ENCODE measurements around the gene CERKL.

Gene CERKL

DNA sequence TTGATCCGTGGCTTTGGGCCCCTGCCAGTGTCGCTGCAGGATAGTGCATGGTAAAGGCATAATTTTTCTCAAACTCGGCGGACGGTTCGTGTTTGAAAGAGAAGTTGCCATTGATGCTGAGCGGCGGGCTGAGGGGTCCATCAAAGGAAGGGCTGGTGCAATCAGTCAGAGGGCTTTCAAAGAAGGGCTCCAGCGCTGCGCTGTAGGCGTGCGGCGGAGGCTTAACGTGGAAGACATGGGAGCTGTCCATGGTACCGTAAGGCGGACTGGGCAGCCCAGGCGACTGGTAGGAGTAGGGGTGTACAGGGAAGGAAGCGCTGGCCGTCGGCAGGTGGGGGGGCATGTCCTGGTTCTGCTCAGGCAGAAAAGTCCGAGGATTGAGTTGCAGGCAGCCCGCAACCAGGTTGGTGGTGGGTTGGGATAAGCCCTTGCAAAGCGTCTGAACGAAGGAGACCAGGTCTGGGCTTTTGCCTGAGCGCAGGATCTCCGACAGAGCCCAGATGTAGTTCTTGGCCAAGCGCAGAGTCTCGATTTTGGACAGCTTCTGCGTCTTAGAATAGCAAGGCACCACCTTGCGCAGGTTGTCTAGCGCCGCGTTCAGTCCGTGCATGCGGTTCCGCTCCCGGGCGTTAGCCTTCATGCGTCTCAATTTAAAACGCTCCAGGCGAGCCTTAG, 21.1 kb upstream of the CERKL start:
- DNase-seq = peak; percentile 54

DNA sequence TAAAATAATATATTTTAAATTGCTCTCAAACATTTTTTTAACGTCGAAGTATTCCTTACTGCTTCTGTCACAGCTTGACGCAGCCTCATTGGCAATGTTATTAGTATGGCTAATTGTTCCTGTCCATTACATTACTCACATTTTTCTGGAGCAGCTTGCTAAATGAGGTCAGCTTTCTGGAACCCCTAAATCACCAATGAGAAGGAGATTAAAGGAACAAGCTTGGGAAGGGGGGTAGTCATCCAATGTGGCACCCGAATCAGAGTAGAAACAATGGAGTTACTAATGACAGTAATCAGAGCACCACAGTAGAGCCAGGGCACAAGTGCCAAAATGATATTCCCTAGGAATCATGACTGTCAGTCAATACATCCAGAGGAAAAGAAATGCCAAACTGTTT, 18.3 kb upstream of the CERKL start:
- DNase-seq = no peak

DNA sequence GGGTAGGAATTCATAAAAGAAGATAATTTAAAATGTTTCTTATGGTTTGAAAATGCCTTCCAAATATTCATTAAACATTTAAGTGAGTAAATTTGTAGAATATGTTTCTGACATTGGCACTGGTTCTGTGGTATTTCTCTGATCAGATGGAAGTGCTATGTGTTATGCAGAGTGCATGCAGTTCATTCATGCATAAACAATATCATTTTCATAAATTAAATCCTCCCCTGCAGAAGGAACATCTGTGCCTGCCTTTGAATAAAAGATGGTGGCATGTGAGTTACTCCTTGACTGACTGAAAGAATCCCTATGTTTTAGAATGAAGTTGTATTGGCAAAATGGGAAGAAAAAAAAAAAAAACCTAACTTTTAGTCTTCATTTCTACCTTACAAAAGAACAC, 17.6 kb upstream of the CERKL start:
- no peak for DNase-seq

DNA sequence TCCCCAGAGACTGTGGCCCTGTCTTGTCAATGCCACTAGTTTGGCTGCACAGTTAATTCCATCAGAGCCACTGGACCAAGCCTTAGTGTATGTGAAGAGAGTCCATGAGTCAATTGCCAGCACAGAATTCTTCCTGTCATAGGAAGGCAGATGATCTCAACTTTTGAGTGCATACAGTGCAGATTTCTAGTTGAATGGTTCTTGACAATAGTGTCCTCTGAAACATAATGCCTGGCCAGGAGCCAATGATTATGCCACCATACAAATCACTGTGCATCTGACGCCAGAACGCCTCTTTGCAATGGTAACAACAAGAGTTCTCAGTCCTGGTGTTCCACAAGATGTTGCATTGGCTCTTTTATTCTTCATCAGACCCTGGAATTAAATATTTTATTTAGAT, 16.3 kb upstream of the CERKL start:
- DNase-seq = no peak

DNA sequence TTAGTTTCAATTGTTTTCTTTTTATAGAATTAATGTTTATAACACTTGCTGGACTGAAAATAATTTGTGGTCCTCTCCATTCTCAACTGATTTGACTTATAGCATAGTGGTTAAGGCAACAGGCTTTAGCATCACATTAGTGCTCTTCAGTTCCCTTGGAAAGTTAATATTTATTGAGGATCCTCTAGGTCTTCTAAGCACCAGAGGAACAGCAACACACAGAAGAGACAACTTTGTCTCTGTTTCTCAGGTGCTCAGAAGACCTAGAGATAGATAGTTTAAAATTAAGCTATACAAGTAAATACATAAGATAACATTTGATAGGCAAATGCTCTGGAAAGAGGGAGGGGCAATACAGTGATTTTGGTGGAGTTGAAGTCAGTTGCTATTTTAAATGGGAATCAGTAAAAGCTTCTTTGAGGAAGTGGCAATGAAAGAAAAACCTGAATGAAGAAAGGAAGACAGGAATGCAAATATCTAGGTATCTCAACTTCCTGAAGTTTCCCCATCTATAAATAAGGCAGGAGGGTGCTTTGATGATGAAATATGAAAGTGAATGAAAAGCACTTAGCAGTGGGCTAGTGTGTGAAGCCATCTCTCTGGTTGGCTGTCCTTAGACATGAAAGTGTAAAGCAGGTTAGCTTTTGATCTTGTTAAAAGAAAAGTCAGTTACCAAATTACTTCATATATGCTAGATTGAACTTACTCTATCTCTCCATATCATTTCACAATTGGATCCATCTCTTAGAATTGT, 15.5 kb upstream of the CERKL start:
- no peak for DNase-seq

DNA sequence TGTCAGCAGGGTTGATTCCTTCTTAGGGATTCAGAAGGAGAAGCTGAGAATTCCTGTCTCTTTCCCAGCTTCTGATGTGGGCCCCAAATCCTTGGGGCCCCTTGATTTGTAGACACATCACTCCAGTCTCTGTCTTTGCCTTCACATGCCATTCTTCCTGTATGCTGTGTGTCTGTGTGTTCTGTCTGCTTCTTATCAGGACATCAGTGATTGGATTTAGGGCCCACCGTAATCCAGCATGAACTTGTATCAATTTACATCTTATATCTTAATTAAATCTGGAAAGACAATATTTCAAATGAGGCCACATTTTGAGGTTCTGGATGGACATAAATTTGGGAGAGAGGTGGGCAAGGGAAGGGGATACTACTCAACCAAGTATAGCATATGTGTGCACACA, 13.7 kb upstream of the CERKL start:
- DNase-seq = no peak

DNA sequence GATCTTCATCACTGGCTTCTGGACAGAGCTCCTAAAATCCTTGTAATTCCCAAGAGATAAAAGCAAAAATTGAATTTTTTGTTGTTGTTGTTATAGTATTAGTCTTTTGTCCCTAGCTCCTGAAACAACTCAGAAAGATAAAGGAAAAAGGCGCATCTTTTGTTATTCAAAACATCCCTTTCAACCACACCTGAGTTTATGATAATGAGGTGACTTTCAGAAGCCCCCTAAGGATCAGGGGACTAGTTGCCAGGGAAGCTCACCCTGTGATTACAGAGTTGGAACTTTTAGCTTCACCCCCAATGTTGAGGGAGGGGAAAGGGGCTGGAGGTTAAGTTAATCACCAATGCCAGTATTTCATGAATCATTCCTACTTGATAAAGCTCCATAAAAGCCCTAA, 10.3 kb upstream of the CERKL start:
- DNase-seq = no peak

DNA sequence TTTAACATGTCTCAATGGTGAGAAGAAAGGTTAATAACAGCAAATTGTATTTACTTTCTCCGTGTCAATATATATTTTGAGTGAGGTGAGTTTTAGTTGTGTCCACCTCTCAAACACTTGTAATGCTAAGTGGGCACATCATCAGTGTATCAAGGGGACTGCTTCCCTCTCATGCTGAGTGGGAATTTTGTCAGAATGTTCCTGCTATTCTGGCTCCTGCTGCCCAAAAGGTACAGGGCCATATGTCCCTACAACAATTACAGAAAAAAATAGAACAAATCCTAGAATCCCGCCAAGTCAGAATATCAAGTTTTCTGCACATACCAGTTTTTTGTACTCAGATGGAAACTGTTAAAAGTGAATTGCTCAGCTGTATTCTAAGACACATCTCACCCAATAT, 5.4 kb upstream of the CERKL start:
- no peak for DNase-seq

DNA sequence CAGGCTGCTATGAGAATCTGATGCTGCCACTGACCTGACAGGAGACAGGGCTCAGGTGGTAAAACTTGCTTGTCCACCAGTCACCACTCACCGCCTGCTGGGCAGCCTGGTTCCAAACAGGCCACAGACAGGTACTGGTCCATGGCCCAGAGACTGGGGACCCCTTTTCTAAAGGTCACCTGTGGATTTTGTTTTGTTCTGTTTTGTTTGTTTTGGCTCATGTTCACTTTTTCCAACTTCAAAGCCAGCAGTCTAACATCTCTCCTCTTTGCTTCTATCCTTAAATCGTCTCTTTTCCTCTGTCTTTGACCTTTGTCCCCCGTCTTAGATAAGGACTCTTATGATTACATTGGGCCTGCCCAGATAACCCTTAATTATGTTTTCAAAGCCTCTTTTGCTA, 3.3 kb upstream of the CERKL start:
- DNase-seq = no peak

DNA sequence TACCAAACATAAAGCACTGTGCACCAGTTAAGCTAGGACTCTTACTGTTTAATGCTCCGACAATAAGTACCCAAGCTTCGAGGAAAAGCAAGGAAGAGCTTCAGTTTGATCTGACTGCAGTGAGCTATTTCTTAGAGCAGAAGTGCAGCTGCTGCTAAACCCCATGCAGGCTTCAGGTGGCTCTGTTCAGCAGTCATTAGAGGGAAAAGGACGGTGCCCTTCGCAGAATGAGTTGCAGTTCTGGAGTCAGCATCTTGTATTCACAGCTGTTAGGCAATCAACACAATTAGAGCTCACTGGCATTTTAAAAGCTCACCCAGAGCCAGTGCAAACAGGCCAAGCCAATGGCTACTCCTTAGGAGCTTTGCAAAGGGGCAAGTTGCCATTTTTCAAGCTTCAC, 1.5 kb upstream of the CERKL start:
- no peak for DNase-seq

DNA sequence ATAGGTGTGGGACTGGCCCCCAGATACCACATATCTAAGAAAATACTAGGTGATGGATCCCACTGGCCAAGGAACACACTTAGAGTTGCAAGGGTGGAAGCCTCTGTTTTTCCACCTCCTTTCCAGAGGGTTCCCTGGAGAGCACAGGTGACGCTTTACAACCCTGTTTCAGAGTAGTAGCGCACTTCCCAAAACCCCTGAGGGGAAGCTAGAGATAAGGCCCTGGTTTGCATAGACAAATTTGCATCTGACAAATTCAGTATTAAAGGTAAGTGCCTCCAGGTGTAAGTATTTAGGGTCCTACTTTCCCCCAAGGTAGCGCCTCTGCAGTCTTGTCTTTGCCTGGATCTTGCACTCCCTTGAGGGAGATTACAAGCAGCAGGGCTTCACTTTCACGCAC, 474 bp upstream of the CERKL start:
- no peak for DNase-seq

DNA sequence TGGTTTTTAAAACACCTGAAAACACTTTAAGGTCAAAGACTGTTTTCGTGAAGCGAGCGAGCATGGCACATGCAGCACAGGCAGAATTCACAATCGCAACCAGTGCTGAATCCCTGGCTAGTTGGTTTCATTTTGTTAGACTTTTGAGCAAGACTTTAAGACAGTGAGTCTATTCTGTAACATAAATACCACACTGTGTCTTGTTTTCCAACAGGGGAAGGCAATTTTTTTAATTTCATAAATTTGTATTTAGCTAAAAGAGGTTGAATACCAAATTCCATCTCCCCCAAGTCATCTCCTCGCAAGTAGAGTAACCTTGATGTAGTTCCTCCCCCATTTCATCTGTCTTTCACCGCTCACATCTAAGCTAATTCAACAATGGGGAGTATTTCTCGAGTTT, 1.4 kb downstream of the CERKL start:
- no peak for DNase-seq

DNA sequence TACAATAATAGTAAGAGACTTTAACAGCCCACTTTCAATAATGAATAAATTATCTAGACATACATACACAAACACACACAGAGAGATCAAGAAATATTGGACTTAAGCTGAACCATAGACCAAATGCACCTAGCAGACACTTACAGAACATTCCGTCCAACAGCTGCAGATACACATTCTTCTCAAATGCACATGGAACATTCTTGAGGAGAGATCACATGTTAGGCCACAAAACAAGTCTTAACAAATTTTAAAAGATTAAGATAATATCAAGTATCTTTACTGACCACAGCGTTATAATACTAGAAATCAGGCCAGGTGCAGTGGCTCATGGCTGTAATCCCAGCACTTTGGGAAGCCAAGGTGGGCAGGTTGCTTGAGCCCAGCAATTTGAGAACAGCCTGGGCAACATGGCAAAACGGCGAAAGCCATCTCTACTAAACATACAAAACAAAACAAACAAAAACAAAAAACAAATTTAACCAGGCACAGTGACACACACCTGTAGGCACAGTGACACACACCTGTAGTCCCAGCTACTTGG, 7.4 kb downstream of the CERKL start:
- DNase-seq = no peak

DNA sequence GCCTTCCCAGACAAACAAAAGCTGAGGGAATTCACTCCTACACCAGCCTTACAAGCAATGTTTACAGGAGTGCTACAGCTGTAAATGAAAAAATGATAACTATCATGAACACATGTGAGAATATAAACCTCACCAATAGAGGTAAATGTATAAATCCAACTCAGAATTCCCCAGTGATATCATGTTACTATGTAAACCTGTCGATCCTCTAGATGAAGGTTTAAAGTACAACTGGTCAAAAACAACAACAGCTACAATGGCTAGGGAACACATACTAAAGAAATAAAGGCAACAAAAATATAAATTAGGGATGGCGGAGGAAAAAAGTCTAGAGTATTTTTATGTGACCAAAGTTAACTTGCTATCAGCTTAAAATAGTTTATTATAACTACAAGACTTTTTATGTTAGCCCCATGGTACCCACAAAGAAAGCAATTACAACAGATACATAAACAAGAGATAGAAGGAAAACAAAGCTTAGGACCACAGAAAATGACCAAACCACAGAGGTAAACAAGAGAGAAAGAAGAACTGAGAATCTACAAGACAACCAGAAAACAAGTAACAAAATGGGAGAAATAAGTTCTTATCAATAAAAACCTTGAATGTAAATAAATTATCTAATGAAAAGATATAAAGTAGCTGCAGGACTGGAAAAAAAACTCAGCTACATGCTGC, 8.3 kb downstream of the CERKL start:
- DNase-seq = no peak

DNA sequence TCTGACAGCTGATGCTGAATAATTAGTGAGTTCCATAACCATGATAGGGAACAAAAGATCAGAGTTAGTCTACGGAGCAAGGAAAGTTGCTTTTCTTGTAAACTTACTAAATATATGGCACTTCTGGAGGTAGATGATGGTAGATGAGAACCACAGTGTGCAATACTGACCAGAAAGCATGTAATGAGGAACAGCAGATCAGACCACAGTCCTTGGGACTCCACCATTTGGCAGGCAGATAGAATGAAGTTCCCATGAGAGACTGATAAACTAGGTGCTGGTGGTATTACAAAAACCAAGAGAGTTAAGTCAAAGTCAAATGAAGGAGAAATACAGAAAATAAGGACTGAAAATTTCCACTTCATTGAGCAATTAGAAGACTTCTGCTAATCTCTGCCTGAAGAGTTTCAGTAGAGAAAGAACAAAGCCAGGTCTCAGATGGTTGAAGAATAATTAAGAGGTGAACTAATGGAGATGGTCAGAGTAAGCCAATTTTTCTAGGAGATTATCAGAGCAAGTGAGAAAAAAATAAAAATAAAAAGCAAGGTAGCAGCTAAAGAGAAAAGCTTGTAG, 10.4 kb downstream of the CERKL start:
- no peak for DNase-seq

DNA sequence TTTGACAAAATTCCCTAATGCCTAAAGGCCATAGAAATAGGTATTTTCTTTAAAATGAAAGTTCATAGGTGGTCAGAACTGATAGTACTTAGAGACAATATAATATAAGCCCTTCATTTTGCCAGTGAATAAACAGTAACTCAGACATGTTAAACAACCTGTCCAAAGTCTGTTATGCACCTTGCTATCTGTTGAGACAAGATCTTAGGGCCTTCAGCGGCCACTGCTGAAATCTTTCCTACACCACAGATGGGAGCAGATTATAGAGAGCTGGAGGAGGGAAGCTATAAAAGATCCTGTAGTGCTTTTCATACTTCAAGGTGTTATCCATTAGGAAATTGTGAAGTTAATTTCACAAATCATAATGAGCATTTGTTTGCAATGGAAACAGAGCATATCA, 13.8 kb downstream of the CERKL start:
- no peak for DNase-seq

DNA sequence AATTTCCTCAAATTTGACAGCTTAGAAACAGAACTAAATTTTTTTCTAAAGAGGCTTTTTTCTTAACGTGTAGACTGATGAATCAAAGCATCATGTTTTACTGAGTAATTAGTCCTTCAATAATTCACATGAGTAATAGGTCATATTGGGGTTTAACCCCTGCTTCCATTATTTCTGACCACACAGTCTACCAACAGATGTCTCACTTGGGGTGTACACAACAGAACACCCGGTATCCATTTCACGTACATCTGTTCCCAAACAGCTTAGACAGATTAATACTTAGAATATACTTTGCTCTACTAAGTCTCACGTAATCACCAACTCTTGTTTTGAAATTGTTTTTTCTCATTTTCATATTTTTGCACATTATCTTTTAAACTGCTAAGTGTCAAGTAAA, 14.8 kb downstream of the CERKL start:
- no peak for DNase-seq

DNA sequence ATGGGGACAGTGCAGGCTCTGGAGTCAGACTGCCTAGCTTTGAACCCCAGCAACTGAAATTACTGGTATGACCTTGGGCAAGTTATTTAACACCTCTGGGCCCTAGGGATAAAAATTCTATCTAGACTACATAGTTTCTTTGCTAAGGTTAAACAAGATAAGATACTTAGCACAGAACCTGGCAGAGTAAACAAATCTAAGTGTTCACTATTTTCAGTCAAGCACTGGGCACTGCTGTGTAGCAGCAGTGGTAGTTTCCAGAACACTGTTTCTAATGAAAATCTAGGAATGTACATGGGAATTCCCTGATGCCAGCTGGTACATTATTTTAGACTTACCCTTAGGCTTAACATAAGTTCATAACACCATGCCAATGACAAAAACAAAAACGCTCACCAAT, 17.2 kb downstream of the CERKL start:
- DNase-seq = no peak

DNA sequence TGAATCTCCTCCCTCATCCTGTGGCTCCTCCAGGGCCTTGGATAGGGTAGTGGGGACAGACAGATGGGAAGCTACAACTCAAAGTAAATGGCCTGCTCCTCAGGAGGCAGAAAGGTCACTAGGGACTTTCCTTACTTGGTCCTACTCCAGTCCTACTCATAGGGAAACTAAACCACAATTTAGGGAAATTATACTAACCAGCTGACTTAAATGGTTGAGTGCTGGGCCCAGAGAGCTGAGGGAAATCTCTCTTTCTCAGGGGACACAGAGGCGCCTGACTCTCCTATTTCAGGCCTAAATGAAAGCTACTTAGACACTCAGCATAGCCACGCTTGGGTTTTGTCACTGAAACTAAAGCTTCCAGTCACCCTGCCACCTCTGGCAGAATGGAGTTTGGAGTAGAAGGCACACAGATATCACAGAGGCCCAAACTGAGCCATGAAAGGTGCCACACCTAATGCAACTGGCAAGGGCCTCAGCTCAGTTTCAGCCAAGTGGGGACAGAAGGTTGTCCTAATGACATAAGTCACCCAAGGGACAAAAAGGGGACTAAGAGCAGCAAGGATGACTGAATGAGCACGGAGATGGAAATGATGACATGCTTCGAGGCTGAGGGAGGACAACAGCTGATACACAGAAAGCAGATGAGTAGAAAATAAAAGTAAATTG, 24.0 kb downstream of the CERKL start:
- no peak for DNase-seq

DNA sequence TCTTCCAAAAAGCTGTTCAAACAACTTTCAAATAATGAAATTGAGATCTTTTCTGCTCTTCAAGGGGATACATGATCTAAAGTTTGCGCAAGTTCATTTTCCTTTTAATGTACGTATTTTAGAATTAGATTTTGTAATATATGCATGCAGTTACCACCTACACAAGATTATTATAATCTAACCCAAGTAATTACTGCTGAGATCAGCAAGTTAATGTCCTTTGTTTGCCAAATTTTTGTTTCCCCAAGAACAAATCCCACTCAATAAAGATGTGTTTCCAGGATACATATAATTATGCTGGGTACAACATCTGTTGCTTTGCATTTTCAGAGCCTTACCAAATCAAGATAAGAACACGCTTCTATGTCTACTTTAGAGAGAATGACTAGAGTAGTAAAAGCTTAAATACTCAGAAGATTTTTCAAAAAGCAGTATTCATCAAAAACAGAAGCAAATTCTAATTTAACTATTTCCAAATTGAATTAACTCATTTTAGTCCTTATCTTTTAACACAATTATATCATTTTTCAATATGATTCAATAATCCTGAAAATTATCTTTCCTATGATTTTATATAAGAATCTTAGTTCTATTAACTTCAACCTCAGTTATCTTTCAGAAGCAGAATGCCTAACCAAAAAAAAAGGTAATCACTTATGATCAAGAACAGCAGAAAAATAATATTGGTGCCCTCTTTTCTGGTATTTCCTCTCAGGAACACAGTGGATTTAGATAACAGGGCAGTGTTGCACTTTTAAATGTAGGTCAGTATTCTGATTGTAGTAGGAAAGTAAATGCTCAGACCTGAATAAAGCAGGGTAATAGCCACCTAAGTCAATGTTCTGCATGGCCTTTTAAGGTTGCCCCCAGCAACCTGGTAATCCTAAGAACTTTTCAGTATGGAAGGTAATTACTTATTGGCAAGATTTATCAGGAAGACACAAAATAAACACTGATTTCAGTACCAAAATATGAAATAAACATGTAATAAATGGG, 28.0 kb downstream of the CERKL start:
- DNase-seq = no peak

DNA sequence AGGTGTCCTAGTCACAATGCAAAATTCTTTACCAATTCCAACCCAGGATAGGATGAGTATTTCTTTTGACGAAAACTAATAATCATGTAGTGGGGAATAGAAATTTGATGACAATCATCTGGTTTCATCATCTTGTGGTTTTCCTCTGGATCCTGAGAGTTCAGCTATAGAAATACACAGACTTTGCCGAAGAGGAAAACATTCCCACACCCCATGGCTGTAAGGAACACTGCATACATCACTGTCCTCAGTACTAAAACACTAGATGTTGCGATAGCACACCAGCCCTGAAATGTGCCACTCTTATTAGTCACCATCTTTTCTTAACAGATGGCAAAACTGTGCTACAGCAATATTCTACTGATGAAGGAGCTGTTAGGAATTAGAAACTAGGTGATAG, 29.4 kb downstream of the CERKL start:
- no peak for DNase-seq

DNA sequence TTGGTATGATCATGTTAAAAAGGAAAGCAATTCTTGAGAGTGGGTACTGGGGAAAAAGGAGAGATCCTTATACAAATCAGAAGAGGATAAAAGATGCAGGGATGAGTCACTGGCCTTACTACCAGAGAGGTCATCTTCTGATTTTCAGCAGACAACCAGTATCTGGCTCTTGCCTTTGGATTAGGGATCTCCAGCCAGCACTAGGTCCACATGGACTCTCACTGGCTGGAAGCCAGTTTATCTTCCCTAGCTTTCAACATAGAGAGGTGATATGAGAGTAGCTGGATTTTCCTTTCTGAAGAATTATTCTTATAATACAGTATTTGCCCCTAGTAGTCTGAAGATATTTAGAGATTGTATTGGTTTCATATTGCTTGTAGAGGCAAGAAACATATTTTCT, 30.2 kb downstream of the CERKL start:
- DNase-seq = no peak

All from activated CD4-positive, alpha-beta T cell treated with anti-CD3 and anti-CD28 coated beads, Interleukin-10, Interleukin-2, amounts not matched to agents 100 ng/mL and 50 ng/mL, durations not matched to agents 16 hours and 8 hours (primary cell).